AG09309 (cell line): ENCODE data around the gene IER3.

Source experiments
- DNase-seq: peaks from one replicate; pipeline ENCODE4 v3.0.0-alpha.2; 2010; ENCODE audit warnings: low read depth
- H3K4me3 ChIP-seq: 2 replicates; pipeline ENCODE4 v1.5.1; 2011; ENCODE audit warnings: mild to moderate bottlenecking, low read depth, low read length, moderate library complexity; ENCODE audit not compliant: control insufficient read depth
- CTCF ChIP-seq: IDR thresholded peaks from 2 replicates; pipeline ENCODE4 v1.5.1; 2011; ENCODE audit warnings: mild to moderate bottlenecking, low read depth, low read length, inconsistent platforms; ENCODE audit not compliant: insufficient read depth, control insufficient read depth; ENCODE audit errors: missing control alignments

IER3 gene

GRCh38 chr6:30738532-30738931, 5.8 kb downstream of the IER3 start:
- no peak overlapping the region for H3K4me3 ChIP-seq
- DNase-seq: no peak
- no peak for TF ChIP-seq CTCF

GRCh38 chr6:30735668-30736314, 8.6 kb downstream of the IER3 start:
- no peak for DNase-seq
- no peak for TF ChIP-seq CTCF
- no peak overlapping the region for H3K4me3 ChIP-seq

GRCh38 chr6:30732237-30732943, 12.0 kb downstream of the IER3 start:
- H3K4me3 ChIP-seq: no peak overlapping the region
- no peak for TF ChIP-seq CTCF
- no peak for DNase-seq

GRCh38 chr6:30730601-30731435, 13.5 kb downstream of the IER3 start:
- no peak overlapping the region for H3K4me3 ChIP-seq
- DNase-seq: no peak
- TF ChIP-seq CTCF: peak; percentile 37

- TF ChIP-seq CTCF: peak; percentile 38
- DNase-seq: no peak
- no peak overlapping the region for H3K4me3 ChIP-seq
These were observed 16.3 kb downstream of the IER3 start for GRCh38 chr6:30727920-30728553.
